Measurements from ENCODE around the gene C1orf159. TPM values are rescaled to one million over a fixed set of nuclear protein-coding genes. Genes with fewer than 3 reads are reported as not detected.

The C1orf159 gene
- total and polyA plus RNA-seq, 9 of the 15 experiments (the other 6 are each of a cell fraction or from before 2014, with no cell fraction given): 0.28 to 54.9 (median 10.6) TPM

- TF ChIP-seq CREB3 (tag; conservative IDR thresholded peaks at IDR 0.05; ENCODE audit: low read depth) (no peak), MBD2 (IDR thresholded peaks at IDR 0.05; ENCODE audit: borderline replicate concordance, low read depth) (no peak)
Observed at GRCh38 chr1:1033731-1034438, 82.0 kb downstream of the C1orf159 start (continued).

GRCh38 chr1:1033009-1033587 is 82.8 kb downstream of the C1orf159 start:
- ATAC-seq: peak; percentile 99
- FAIRE-seq: peak; percentile 86
- peak overlapping the region; percentile 52; the same call in 1 of the 3 replicates for H3K27ac ChIP-seq (ENCODE audit: extremely low read depth, low read depth, low read length)
- peak overlapping the region; percentile 46 to 86; a peak in 3 of 4 replicates for H3K9ac ChIP-seq (ENCODE audit: insufficient read depth in 1 of 2, low read depth in 2 of 2, low read length in 2 of 2)
- peaks cover 16% of the 10 kb centered on the region; the same call in 1 of the 2 replicates for H4K20me1 ChIP-seq (replicated peaks; ENCODE audit: control insufficient read depth, insufficient read depth, low read length)
- ChIA-PET POLR2A (interaction anchor here (0.6 to 1.2 kb wide), 3 partner anchors 9 to 80 kb away, joined by 3 to 4 read pairs (median 4); no protein-coding TSS in a partner anchor), CTCF (ENCODE audit: low intra/inter-chr PET ratio) (interaction anchor here (0.9 to 1.3 kb wide), 3 partner anchors 14 to 259 kb away, joined by 4 to 6 read pairs (median 4); no protein-coding TSS in a partner anchor)
- no peaks in the 10 kb centered on the region for H3K9me3 ChIP-seq (replicated peaks; ENCODE audit: control insufficient read depth, insufficient read depth, low read depth, low read length)
- 17% methylated on average over 29 of the region's 73 CpGs for WGBS (ENCODE audit: insufficient coverage, low coverage, missing lambda C conversion rate)
- no peaks in the 10 kb centered on the region for H3K27me3 ChIP-seq (ENCODE audit: control insufficient read depth in 2 of 2, insufficient read depth in 2 of 2, low read length in 2 of 2)
- BruUV-seq (replicated peaks): no TSS peak
- intact Hi-C loops (cut with micrococcal nuclease): loop anchor here (1.0 kb wide), 2 partner anchors 29 to 83 kb away; partner anchors contain the start of gene C1orf159
- no peaks in the 10 kb centered on the region for H3K9me1 ChIP-seq (ENCODE audit: control insufficient read depth, insufficient read depth, low read length)
- in situ Hi-C loops (cut with MboI): no loop called here
- peak overlapping the region; percentile 35 for H3K4me3 ChIP-seq
- DNase-seq (ENCODE audit: extremely low read depth in 1 of 4, low spot score in 3 of 4): peak; percentile 90 to 96 (median 92)
- H2AFZ ChIP-seq (ENCODE audit: low read depth, low read length): no peak overlapping the region
- H3K36me3 ChIP-seq (ENCODE audit: control insufficient read depth, insufficient read depth, low read length): peaks cover 13% of the 10 kb centered on the region; the same call in 1 of the 3 replicates
- H3K4me2 ChIP-seq (ENCODE audit: insufficient read depth, low read length): peak overlapping the region; percentile 37; the same call in 1 of the 2 replicates
- H3K79me2 ChIP-seq (ENCODE audit: control insufficient read depth, insufficient read depth, low read length): no peaks in the 10 kb centered on the region; the same call in 2 of the 3 replicates
- H3K4me1 ChIP-seq (replicated peaks in 1 of 2; ENCODE audit: control insufficient read depth in 2 of 2, insufficient read depth in 2 of 2, low read length in 2 of 2): peaks cover 0 to 65% of the 10 kb centered on the region in 2 experiments; a peak in 3 of 5 replicates
- TF ChIP-seq ZNF436 (CRISPR knock-in tag; IDR thresholded peaks at IDR 0.05) (no peak), TAF1 (IDR thresholded peaks at IDR 0.05; ENCODE audit: control insufficient read depth, extremely low read depth, insufficient read depth, low read length, severe bottlenecking) (no peak), CBX2 (IDR thresholded peaks at IDR 0.05; ENCODE audit: insufficient read depth, low read length, poor library complexity, severe bottlenecking) (no peak), RNF219 (CRISPR knock-in tag; IDR thresholded peaks at IDR 0.05) (no peak), CC2D1A (IDR thresholded peaks at IDR 0.05) (peak; percentile 64; the same call in 1 of the 2 replicates), NR2C2 (CRISPR knock-in tag; IDR thresholded peaks at IDR 0.05) (no peak), NR2C2 (tag; IDR thresholded peaks at IDR 0.05) (no peak), NFE2 (IDR thresholded peaks at IDR 0.05; ENCODE audit: low read depth) (no peak), GABPB2 (CRISPR knock-in tag; conservative IDR thresholded peaks at IDR 0.05) (no peak), SMARCE1 (IDR thresholded peaks at IDR 0.05) (no peak), MBD2 (IDR thresholded peaks at IDR 0.05; ENCODE audit: borderline replicate concordance, low read depth) (no peak), NR0B1 (IDR thresholded peaks at IDR 0.05; ENCODE audit: partially characterized antibody) (no peak), RB1 (IDR thresholded peaks at IDR 0.05; ENCODE audit: low read depth) (peak; percentile 68; the same call in 1 of the 2 replicates)
